ENCODE results near the gene ANKRD42. TPM values are rescaled to one million over a fixed set of nuclear protein-coding genes. Genes with fewer than 3 reads are reported as not detected.

ANKRD42 gene
- total and polyA plus RNA-seq, 7 donors = 4.2 to 12.2 (median 9.6) TPM

- 85 to 91% methylated on average over 10 of the region's 10 CpGs for WGBS, 2 donors
- TF ChIP-seq EP300 (IDR thresholded peaks at IDR 0.05) (no peak), POLR2AphosphoS5 (IDR thresholded peaks at IDR 0.05) (no peak), POLR2A (IDR thresholded peaks at IDR 0.05) (no peak)
- TF ChIP-seq, protein P1, sequence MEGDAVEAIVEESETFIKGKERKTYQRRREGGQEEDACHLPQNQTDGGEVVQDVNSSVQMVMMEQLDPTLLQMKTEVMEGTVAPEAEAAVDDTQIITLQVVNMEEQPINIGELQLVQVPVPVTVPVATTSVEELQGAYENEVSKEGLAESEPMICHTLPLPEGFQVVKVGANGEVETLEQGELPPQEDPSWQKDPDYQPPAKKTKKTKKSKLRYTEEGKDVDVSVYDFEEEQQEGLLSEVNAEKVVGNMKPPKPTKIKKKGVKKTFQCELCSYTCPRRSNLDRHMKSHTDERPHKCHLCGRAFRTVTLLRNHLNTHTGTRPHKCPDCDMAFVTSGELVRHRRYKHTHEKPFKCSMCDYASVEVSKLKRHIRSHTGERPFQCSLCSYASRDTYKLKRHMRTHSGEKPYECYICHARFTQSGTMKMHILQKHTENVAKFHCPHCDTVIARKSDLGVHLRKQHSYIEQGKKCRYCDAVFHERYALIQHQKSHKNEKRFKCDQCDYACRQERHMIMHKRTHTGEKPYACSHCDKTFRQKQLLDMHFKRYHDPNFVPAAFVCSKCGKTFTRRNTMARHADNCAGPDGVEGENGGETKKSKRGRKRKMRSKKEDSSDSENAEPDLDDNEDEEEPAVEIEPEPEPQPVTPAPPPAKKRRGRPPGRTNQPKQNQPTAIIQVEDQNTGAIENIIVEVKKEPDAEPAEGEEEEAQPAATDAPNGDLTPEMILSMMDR (IDR thresholded peaks at IDR 0.05) = no peak
- H3K4me1 ChIP-seq = no peaks in the 10 kb centered on the region
- no peaks in the 10 kb centered on the region for H3K27me3 ChIP-seq
- DNase-seq = no peak
- H3K9me3 ChIP-seq = no peaks in the 10 kb centered on the region
- no peak overlapping the region for H3K27ac ChIP-seq
- intact Hi-C loops (cut with DNase I) = no loop called here
- H3K4me3 ChIP-seq = no peak overlapping the region
- no peaks in the 10 kb centered on the region for H3K36me3 ChIP-seq
Measured at GRCh38 chr11:83220260-83220659, 26.7 kb downstream of the ANKRD42 start.

DNA sequence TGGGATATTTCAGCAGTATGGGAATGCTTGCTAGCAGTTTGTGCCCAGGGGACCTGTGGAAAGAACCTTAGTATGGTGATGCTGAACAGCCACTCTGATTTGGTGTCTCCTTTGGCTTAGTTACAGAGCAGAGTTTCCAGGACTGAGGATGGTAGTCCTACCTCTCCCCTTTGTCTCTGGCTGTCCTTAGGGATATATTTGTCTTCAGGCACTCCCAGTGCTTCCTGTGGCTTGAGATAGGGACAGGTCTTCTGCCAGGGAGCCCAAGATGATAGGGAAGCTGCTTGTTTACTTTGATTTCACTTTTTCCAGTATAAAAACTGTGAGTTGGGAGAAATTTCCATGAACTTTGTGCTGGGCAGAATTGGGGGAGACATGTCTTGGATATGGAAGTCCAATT, 28.2 kb downstream of the ANKRD42 start:
- no peak for DNase-seq
- TF ChIP-seq POLR2A (IDR thresholded peaks at IDR 0.05) (no peak), POLR2AphosphoS5 (IDR thresholded peaks at IDR 0.05) (no peak), EP300 (IDR thresholded peaks at IDR 0.05) (no peak)
- TF ChIP-seq, protein P1 (IDR thresholded peaks at IDR 0.05) = no peak
- Histone ChIP-seq H3K9me3 (no peaks in the 10 kb centered on the region), H3K4me3 (no peak overlapping the region), H3K27me3 (no peaks in the 10 kb centered on the region), H3K36me3 (no peaks in the 10 kb centered on the region), H3K27ac (no peak overlapping the region), H3K4me1 (no peaks in the 10 kb centered on the region)
- intact Hi-C loops (cut with DNase I) = no loop called here

DNA sequence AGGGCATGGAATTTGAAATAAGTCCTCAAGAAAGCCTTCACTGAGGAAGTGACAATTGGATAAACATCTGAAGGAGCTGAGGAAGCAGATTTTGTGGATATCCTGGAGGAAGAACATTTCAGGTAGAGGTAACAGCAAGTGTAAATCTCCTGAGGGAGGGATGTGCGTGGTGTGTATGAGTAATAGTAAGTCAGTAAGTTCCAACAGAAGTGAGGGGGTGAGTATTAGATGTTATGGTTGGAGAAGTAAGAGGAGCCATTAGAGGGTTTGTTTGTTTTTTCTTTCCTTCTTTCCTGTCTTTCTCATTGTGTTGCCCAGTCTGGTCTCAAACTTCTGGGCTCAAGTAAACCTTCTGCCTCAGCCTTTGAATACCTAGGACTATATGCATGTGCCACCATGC, 29.0 kb downstream of the ANKRD42 start:
- no peaks in the 10 kb centered on the region for H3K4me1 ChIP-seq
- H3K36me3 ChIP-seq = no peaks in the 10 kb centered on the region
- no peaks in the 10 kb centered on the region for H3K9me3 ChIP-seq
- DNase-seq = no peak
- no peak overlapping the region for H3K27ac ChIP-seq
- intact Hi-C loops (cut with DNase I) = no loop called here
- H3K4me3 ChIP-seq = no peak overlapping the region
- no peak for TF ChIP-seq EP300 (IDR thresholded peaks at IDR 0.05)
- TF ChIP-seq POLR2A (IDR thresholded peaks at IDR 0.05) = no peak
- TF ChIP-seq POLR2AphosphoS5 (IDR thresholded peaks at IDR 0.05) = no peak
- TF ChIP-seq, protein P1 (IDR thresholded peaks at IDR 0.05) = no peak
- WGBS, 2 donors = 96 to 98% methylated on average over 1 of the region's 1 CpG
- no peaks in the 10 kb centered on the region for H3K27me3 ChIP-seq

DNA sequence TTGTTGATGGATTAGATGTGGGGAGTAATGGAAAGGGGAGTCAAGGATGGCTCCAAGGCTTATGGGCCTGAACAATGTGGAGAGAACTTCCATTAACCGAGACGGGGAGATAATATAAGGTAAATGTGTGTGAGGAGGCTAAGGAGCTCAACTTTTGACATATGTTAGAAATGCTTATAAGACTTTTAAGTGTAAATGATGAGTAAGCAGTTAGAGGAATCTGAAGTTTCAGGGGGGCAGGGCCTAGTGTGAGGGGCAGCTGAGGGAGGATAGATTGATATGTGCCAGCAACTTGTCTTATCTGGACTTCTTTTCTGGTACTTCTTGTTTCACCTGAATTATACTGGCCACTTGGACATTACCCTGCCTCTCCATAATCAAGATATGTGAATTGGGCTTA, 29.9 kb downstream of the ANKRD42 start:
- 96 to 98% methylated on average over 2 of the region's 2 CpGs for WGBS, 2 donors
- TF ChIP-seq POLR2A (IDR thresholded peaks at IDR 0.05) (no peak), EP300 (IDR thresholded peaks at IDR 0.05) (no peak), POLR2AphosphoS5 (IDR thresholded peaks at IDR 0.05) (no peak)
- TF ChIP-seq, protein P1 (IDR thresholded peaks at IDR 0.05) = no peak
- H3K9me3 ChIP-seq = no peaks in the 10 kb centered on the region
- no peak overlapping the region for H3K4me3 ChIP-seq
- H3K27me3 ChIP-seq = no peaks in the 10 kb centered on the region
- intact Hi-C loops (cut with DNase I) = no loop called here
- DNase-seq = no peak
- H3K27ac ChIP-seq = no peak overlapping the region
- H3K4me1 ChIP-seq = no peaks in the 10 kb centered on the region
- no peaks in the 10 kb centered on the region for H3K36me3 ChIP-seq

- Histone ChIP-seq H3K27me3 (no peaks in the 10 kb centered on the region), H3K9me3 (no peaks in the 10 kb centered on the region), H3K27ac (no peak overlapping the region), H3K4me1 (no peaks in the 10 kb centered on the region), H3K36me3 (no peaks in the 10 kb centered on the region), H3K4me3 (no peak overlapping the region)
- TF ChIP-seq POLR2A (IDR thresholded peaks at IDR 0.05) (no peak), POLR2AphosphoS5 (IDR thresholded peaks at IDR 0.05) (no peak), EP300 (IDR thresholded peaks at IDR 0.05) (no peak)
- TF ChIP-seq, protein P1 (IDR thresholded peaks at IDR 0.05) = no peak
- DNase-seq = no peak
- 62 to 76% methylated on average over 1 of the region's 1 CpG for WGBS, 2 donors
- intact Hi-C loops (cut with DNase I) = no loop called here
Measured at GRCh38 chr11:83235825-83236224, 42.3 kb downstream of the ANKRD42 start.

Measured in sigmoid colon (tissue), 7 donors.